Mucosa of stomach (tissue), 1 donor: Measurements from ENCODE around the gene PKMYT1.

Source experiments
- H3K27me3 ChIP-seq: one replicate; pipeline ENCODE4 v1.7.0; 2013; ENCODE audit warnings: mild to moderate bottlenecking, low read length; ENCODE audit not compliant: control insufficient read depth, insufficient read depth
- H3K36me3 ChIP-seq: one replicate; pipeline ENCODE4 v1.7.0; 2013; ENCODE audit warnings: low read length; ENCODE audit not compliant: control insufficient read depth, insufficient read depth
- H3K4me1 ChIP-seq: one replicate; pipeline ENCODE4 v1.7.0; 2013; ENCODE audit warnings: mild to moderate bottlenecking, low read length; ENCODE audit not compliant: control insufficient read depth, insufficient read depth
- H3K4me3 ChIP-seq: one replicate; pipeline ENCODE4 v1.7.0; 2013; ENCODE audit warnings: low read length
- H3K9ac ChIP-seq: one replicate; pipeline ENCODE4 v1.7.0; 2013; ENCODE audit warnings: mild to moderate bottlenecking, low read length, moderate library complexity
- H3K9me3 ChIP-seq: one replicate; pipeline ENCODE4 v1.7.0; 2013; ENCODE audit warnings: mild to moderate bottlenecking, low read length, moderate library complexity; ENCODE audit not compliant: control insufficient read depth
- donor health status: Pancreatic carcinoma.

Gene PKMYT1

GRCh38 chr16:2985893-2986355 is 5.7 kb upstream of the PKMYT1 start:
- Histone ChIP-seq H3K4me3 (no peak overlapping the region), H3K36me3 (no peaks in the 10 kb centered on the region), H3K27me3 (peaks cover 22% of the 10 kb centered on the region), H3K9me3 (no peaks in the 10 kb centered on the region), H3K9ac (no peak overlapping the region), H3K4me1 (peaks cover 21% of the 10 kb centered on the region)

GRCh38 chr16:2985462-2985861 is 5.2 kb upstream of the PKMYT1 start:
- H3K9ac ChIP-seq, result no peak overlapping the region
- no peak overlapping the region for H3K4me3 ChIP-seq
- peaks cover 19% of the 10 kb centered on the region for H3K4me1 ChIP-seq
- no peaks in the 10 kb centered on the region for H3K36me3 ChIP-seq
- H3K27me3 ChIP-seq, result peaks cover 22% of the 10 kb centered on the region
- H3K9me3 ChIP-seq, result no peaks in the 10 kb centered on the region

- Histone ChIP-seq H3K4me3 (no peak overlapping the region), H3K36me3 (no peaks in the 10 kb centered on the region), H3K9me3 (no peaks in the 10 kb centered on the region), H3K9ac (no peak overlapping the region), H3K4me1 (peaks cover 23% of the 10 kb centered on the region), H3K27me3 (peaks cover 22% of the 10 kb centered on the region)
These were observed 3.5 kb upstream of the PKMYT1 start for GRCh38 chr16:2983706-2984136.

GRCh38 chr16:2982402-2982801 is 2.2 kb upstream of the PKMYT1 start:
- Histone ChIP-seq H3K4me1 (peaks cover 32% of the 10 kb centered on the region), H3K27me3 (peaks cover 12% of the 10 kb centered on the region), H3K9me3 (no peaks in the 10 kb centered on the region), H3K9ac (no peak overlapping the region), H3K36me3 (no peaks in the 10 kb centered on the region), H3K4me3 (no peak overlapping the region)

GRCh38 chr16:2981899-2982250 is 1.6 kb upstream of the PKMYT1 start:
- no peak overlapping the region for H3K9ac ChIP-seq
- H3K4me1 ChIP-seq, result peaks cover 35% of the 10 kb centered on the region

GRCh38 chr16:2981177-2981898 is 1.1 kb upstream of the PKMYT1 start:
- Histone ChIP-seq H3K36me3 (no peaks in the 10 kb centered on the region), H3K9ac (peak overlapping the region; percentile 94), H3K4me3 (peak overlapping the region; percentile 47), H3K4me1 (peaks cover 35% of the 10 kb centered on the region), H3K9me3 (no peaks in the 10 kb centered on the region), H3K27me3 (peaks cover 11% of the 10 kb centered on the region)

More at GRCh38 chr16:2981899-2982250, 1.6 kb upstream of the PKMYT1 start:
- no peaks in the 10 kb centered on the region for H3K9me3 ChIP-seq
- no peak overlapping the region for H3K4me3 ChIP-seq
- peaks cover 12% of the 10 kb centered on the region for H3K27me3 ChIP-seq
- no peaks in the 10 kb centered on the region for H3K36me3 ChIP-seq

GRCh38 chr16:2979669-2980226 is 498 bp downstream of the PKMYT1 start:
- Histone ChIP-seq H3K36me3 (no peaks in the 10 kb centered on the region), H3K9ac (peak overlapping the region; percentile 34), H3K9me3 (no peaks in the 10 kb centered on the region), H3K27me3 (peaks cover 3% of the 10 kb centered on the region), H3K4me1 (peaks cover 30% of the 10 kb centered on the region), H3K4me3 (peak overlapping the region; percentile 47)

- Histone ChIP-seq H3K4me1 (peaks cover 30% of the 10 kb centered on the region), H3K27me3 (peaks cover 3% of the 10 kb centered on the region), H3K9me3 (no peaks in the 10 kb centered on the region), H3K4me3 (no peak overlapping the region), H3K9ac (no peak overlapping the region), H3K36me3 (no peaks in the 10 kb centered on the region)
These were observed 2.8 kb downstream of the PKMYT1 start for GRCh38 chr16:2977440-2977839.

GRCh38 chr16:2976673-2977072 is 3.6 kb downstream of the PKMYT1 start:
- H3K27me3 ChIP-seq, result peaks cover 3% of the 10 kb centered on the region
- H3K4me1 ChIP-seq, result peaks cover 29% of the 10 kb centered on the region
- no peak overlapping the region for H3K9ac ChIP-seq
- no peak overlapping the region for H3K4me3 ChIP-seq
- H3K9me3 ChIP-seq, result no peaks in the 10 kb centered on the region
- H3K36me3 ChIP-seq, result no peaks in the 10 kb centered on the region

GRCh38 chr16:2976201-2976600 is 4.0 kb downstream of the PKMYT1 start:
- H3K27me3 ChIP-seq, result peaks cover 3% of the 10 kb centered on the region

GRCh38 chr16:2975161-2975795 is 5.0 kb downstream of the PKMYT1 start:
- Histone ChIP-seq H3K9me3 (no peaks in the 10 kb centered on the region), H3K36me3 (no peaks in the 10 kb centered on the region), H3K4me1 (peaks cover 27% of the 10 kb centered on the region), H3K4me3 (no peak overlapping the region), H3K9ac (no peak overlapping the region), H3K27me3 (peaks cover 9% of the 10 kb centered on the region)

More at GRCh38 chr16:2976201-2976600, 4.0 kb downstream of the PKMYT1 start:
- H3K36me3 ChIP-seq, result no peaks in the 10 kb centered on the region
- no peaks in the 10 kb centered on the region for H3K9me3 ChIP-seq
- H3K4me3 ChIP-seq, result no peak overlapping the region
- H3K9ac ChIP-seq, result no peak overlapping the region
- H3K4me1 ChIP-seq, result peaks cover 25% of the 10 kb centered on the region

GRCh38 chr16:2974319-2975056 is 5.8 kb downstream of the PKMYT1 start:
- no peak overlapping the region for H3K9ac ChIP-seq
- H3K36me3 ChIP-seq, result no peaks in the 10 kb centered on the region
- peaks cover 27% of the 10 kb centered on the region for H3K4me1 ChIP-seq
- no peaks in the 10 kb centered on the region for H3K9me3 ChIP-seq
- no peak overlapping the region for H3K4me3 ChIP-seq
- H3K27me3 ChIP-seq, result peaks cover 13% of the 10 kb centered on the region
